Measurements from ENCODE around the gene RPL5. TPM values are rescaled to one million over a fixed set of nuclear protein-coding genes. Genes with fewer than 3 reads are reported as not detected.

RPL5 gene
- total and polyA plus RNA-seq, 2 of the 8 experiments (the other 6 are each of a cell fraction or from before 2014, with no cell fraction given), result 1,506 to 2,034 TPM

- no peak overlapping the region for H2BK15ac ChIP-seq (ENCODE audit: low read length)
- H4K8ac ChIP-seq (ENCODE audit: extremely low read depth, insufficient read depth, low read length), result no peak overlapping the region
- FAIRE-seq (no peak), DNase-seq (ENCODE audit: low read depth in 1 of 2, low spot score in 2 of 2) (no peak)
- H2BK12ac ChIP-seq (ENCODE audit: low read depth, low read length), result no peak overlapping the region
- no peak overlapping the region for H2BK20ac ChIP-seq (ENCODE audit: low read length)
- ChIA-PET CTCF (ENCODE audit: partially characterized antibody) (interaction anchor here (0.6 to 3.0 kb wide), 2 partner anchors 15 to 125 kb away, joined by 3 to 16 read pairs; no protein-coding TSS in a partner anchor), POLR2A (ENCODE audit: partially characterized antibody) (no interaction called here)
- H3K23me2 ChIP-seq (ENCODE audit: low read depth, low read length), result no peaks in the 10 kb centered on the region
- 0 out of 4 replicates have a peak, but pooled peaks cover 0 to 6% of the 10 kb centered on the region in 2 experiments for H3K9me3 ChIP-seq (ENCODE audit: insufficient read depth in 2 of 2, low read depth in 1 of 2, low read length in 1 of 2)
- no peak overlapping the region for H4K5ac ChIP-seq (ENCODE audit: insufficient read length, low read depth, low read length)
- no peak overlapping the region for H2BK5ac ChIP-seq (ENCODE audit: low read depth, low read length)
- H2BK120ac ChIP-seq (replicated peaks; ENCODE audit: low read depth, low read length), result no peak overlapping the region
- no peak overlapping the region for H3K4ac ChIP-seq (replicated peaks; ENCODE audit: insufficient read length, low read depth, low read length)
- no peaks in the 10 kb centered on the region for H3K79me2 ChIP-seq (ENCODE audit: control insufficient read depth in 1 of 2, insufficient read depth in 2 of 2, low read length in 2 of 2)
- H3K4me3 ChIP-seq (ENCODE audit: extremely low read depth in 1 of 4, insufficient read depth in 2 of 4, low read depth in 3 of 4, low read length in 4 of 4), result no peak overlapping the region
- H3K9ac ChIP-seq (replicated peaks in 1 of 4; ENCODE audit: extremely low read depth in 1 of 4, low read depth in 3 of 4, low read length in 3 of 4), result no peak overlapping the region
- no peak overlapping the region for H3K14ac ChIP-seq (ENCODE audit: insufficient read length)
- WGBS, 2 experiments (ENCODE audit: extremely low coverage in 1 of 2, insufficient coverage in 1 of 2, insufficient read length in 1 of 2, insufficient replicate concordance in 2 of 2, low coverage in 1 of 2, low lambda C conversion rate in 2 of 2, missing lambda C conversion rate in 1 of 2), result 85% methylated on average over 2 of the region's 2 CpGs; no CpG with 5 or more reads in 1 of the 2 experiments
- no peaks in the 10 kb centered on the region for H4K20me1 ChIP-seq (replicated peaks in 1 of 2; ENCODE audit: control insufficient read depth in 1 of 2, insufficient read depth in 2 of 2, low read length in 2 of 2)
- H3K27me3 ChIP-seq (replicated peaks in 1 of 4; ENCODE audit: control insufficient read depth in 3 of 4, extremely low read depth in 1 of 4, insufficient read depth in 3 of 4, low read length in 3 of 4), result no peaks in the 10 kb centered on the region
- H3K4me1 ChIP-seq (replicated peaks in 1 of 4; ENCODE audit: control insufficient read depth in 3 of 4, insufficient read depth in 4 of 4, low read length in 3 of 4), result no peaks in the 10 kb centered on the region; a peak in 2 of 7 replicates
- H3K18ac ChIP-seq (ENCODE audit: extremely low read depth, low read length), result no peak overlapping the region
- H2AFZ ChIP-seq (ENCODE audit: low read length), result no peak overlapping the region
- H2AK5ac ChIP-seq (ENCODE audit: low read depth, low read length), result no peak overlapping the region
- no peak overlapping the region for H3K4me2 ChIP-seq (ENCODE audit: insufficient read depth in 1 of 2, low read depth in 2 of 2, low read length in 2 of 2)
- H3K23ac ChIP-seq (ENCODE audit: insufficient read length), result no peak overlapping the region
- H3K36me3 ChIP-seq (ENCODE audit: control insufficient read depth in 2 of 4, insufficient read depth in 4 of 4, low read length in 3 of 4), result no peaks in the 10 kb centered on the region; a peak in 1 of 8 replicates
- no peak overlapping the region for H3K56ac ChIP-seq (replicated peaks; ENCODE audit: insufficient read length, low read depth, low read length)
- no peak overlapping the region for H3K27ac ChIP-seq (ENCODE audit: low read depth, low read length)
- TF ChIP-seq POLR2A (IDR thresholded peaks at IDR 0.05; ENCODE audit: control extremely low read depth in 1 of 2, low read depth in 2 of 2, low read length in 2 of 2), result no peak
- no peak for TF ChIP-seq BCL11A (IDR thresholded peaks at IDR 0.05; ENCODE audit: low read depth in 2 of 2, low read length in 2 of 2)
- TF ChIP-seq SP4 (IDR thresholded peaks at IDR 0.05; ENCODE audit: low read length), result no peak
- TF ChIP-seq SRF (IDR thresholded peaks at IDR 0.05; ENCODE audit: low read depth, low read length), result no peak
- no peak for TF ChIP-seq E2F6 (IDR thresholded peaks at IDR 0.05)
- TF ChIP-seq, protein P1, sequence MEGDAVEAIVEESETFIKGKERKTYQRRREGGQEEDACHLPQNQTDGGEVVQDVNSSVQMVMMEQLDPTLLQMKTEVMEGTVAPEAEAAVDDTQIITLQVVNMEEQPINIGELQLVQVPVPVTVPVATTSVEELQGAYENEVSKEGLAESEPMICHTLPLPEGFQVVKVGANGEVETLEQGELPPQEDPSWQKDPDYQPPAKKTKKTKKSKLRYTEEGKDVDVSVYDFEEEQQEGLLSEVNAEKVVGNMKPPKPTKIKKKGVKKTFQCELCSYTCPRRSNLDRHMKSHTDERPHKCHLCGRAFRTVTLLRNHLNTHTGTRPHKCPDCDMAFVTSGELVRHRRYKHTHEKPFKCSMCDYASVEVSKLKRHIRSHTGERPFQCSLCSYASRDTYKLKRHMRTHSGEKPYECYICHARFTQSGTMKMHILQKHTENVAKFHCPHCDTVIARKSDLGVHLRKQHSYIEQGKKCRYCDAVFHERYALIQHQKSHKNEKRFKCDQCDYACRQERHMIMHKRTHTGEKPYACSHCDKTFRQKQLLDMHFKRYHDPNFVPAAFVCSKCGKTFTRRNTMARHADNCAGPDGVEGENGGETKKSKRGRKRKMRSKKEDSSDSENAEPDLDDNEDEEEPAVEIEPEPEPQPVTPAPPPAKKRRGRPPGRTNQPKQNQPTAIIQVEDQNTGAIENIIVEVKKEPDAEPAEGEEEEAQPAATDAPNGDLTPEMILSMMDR (IDR thresholded peaks at IDR 0.05; ENCODE audit: control extremely low read depth in 1 of 3, insufficient read depth in 1 of 3, low read depth in 1 of 3, low read length in 3 of 3), result no peak
- no peak for TF ChIP-seq SUZ12 (IDR thresholded peaks at IDR 0.05; ENCODE audit: low read length)
- TF ChIP-seq TBP (IDR thresholded peaks at IDR 0.05; ENCODE audit: low read depth, low read length), result no peak
- TF ChIP-seq MAX (IDR thresholded peaks at IDR 0.05), result no peak
- no peak for TF ChIP-seq RAD21 (IDR thresholded peaks at IDR 0.05 in 1 of 2, conservative IDR thresholded peaks at IDR 0.05 in 1 of 2; ENCODE audit: low read depth in 2 of 2, low read length in 2 of 2)
- no peak for TF ChIP-seq EZH2 (IDR thresholded peaks at IDR 0.05; ENCODE audit: low read depth, low read length, severe bottlenecking)
- H4K91ac ChIP-seq (replicated peaks; ENCODE audit: insufficient read length, low read length), result no peak overlapping the region
- H3K79me1 ChIP-seq (ENCODE audit: low read depth, low read length), result no peaks in the 10 kb centered on the region
Measured at GRCh38 chr1:92874987-92875386, 43.1 kb downstream of the RPL5 start.
